Activated CD4-positive, alpha-beta T cell treated with anti-CD3 and anti-CD28 coated beads for 24 hours (primary cell): ENCODE measurements around the gene WDR49.

Source experiments
- DNase-seq, 2 donors: peaks; one replicate each; pipeline ENCODE4 v3.0.0-alpha.2; 2020; ENCODE audit warnings: low read depth in 2 of 2

WDR49 gene

GRCh38 chr3:167487556-167487955, 166.2 kb downstream of the WDR49 start:
- no peak for DNase-seq

- DNase-seq, result no peak
Observed at GRCh38 chr3:167484551-167484950, 169.2 kb downstream of the WDR49 start.

GRCh38 chr3:167483708-167484475, 169.8 kb downstream of the WDR49 start:
- DNase-seq, result no peak

DNA sequence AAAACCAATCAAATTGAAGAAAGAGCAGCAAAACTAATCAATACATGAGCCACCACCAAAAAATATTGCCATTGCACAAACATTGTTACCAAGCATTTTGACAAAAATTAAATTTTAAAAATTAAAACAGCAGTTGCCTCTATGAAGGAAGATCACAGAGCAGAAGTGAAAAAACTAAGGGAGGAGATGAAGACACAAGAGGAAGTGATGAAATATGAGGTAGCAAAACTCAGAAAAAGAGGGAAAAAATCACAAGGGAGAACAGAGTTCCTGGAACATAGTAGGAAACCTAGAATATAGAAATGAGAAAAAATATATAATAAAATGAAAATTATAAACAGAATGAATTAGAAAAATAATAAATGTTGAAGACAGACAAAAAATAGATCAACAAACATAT, 172.6 kb downstream of the WDR49 start:
- no peak for DNase-seq

- no peak for DNase-seq
Observed at GRCh38 chr3:167480748-167481147, 173.0 kb downstream of the WDR49 start.

- no peak for DNase-seq
Observed at GRCh38 chr3:167473863-167474262, 179.9 kb downstream of the WDR49 start, which contains the start of gene SERPINI2. Gene SERPINI2 (minus strand): TSS chr3:167474042. CDS start chr3:167471834, 2,208 bp downstream.

GRCh38 chr3:167469381-167469780, 184.4 kb downstream of the WDR49 start:
- no peak for DNase-seq

DNA sequence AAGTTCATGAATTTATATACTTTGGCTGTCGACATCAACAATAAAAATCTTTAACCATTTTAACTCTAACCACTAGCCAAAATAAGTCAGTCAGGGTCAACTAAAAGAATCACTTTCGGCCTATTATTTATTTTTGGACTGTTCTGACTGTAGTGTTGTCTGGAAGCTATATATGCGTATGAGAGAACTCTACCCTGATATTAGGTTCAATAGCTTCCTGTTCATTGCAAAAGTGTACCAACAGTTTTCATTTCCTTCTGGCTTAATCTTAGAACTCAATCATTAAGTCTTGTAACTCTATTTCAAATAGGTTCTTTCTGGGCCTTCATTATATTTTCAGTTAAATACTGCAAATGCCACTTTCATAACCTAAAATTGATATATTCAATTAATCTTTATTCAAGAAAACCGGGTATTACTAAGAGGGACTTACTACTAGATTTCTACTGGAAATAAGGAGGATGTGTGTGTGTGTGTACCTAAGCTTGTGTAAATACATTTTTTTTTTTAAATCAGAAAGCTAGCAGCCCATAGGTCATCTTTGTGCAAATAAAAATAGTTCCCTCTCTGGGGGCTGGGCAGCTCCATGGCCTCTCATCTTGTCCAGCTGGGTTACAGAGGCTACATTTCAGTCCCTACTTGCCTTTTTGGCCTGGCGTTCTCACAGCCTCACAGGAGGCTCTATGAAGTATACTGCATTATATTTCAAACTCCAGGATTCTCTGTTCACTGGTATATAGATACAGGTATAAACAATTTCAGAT, 185.7 kb downstream of the WDR49 start:
- DNase-seq, result no peak

DNA sequence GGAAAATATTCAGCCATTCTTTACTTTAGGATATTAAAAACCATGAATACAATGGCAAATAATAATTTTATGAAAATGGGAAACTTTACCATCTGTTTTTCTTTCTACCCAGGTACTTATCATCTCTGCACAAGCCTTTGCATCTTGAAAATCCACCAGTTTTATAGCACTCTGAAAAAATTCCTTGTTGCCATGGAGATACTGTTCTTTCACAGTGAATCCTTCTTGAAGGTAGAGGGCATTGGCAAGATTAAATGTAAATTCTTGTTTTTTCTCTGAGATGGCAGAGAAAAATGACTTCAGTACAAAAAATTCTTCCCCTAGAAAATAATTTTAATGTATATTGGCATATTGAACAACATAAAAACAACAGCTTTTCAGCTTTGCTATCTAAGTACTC, 186.8 kb downstream of the WDR49 start:
- no peak for DNase-seq

- DNase-seq, result no peak
Observed at GRCh38 chr3:167456157-167456799, 197.5 kb downstream of the WDR49 start.

GRCh38 chr3:167453815-167454214, 199.9 kb downstream of the WDR49 start:
- DNase-seq, result no peak

DNA sequence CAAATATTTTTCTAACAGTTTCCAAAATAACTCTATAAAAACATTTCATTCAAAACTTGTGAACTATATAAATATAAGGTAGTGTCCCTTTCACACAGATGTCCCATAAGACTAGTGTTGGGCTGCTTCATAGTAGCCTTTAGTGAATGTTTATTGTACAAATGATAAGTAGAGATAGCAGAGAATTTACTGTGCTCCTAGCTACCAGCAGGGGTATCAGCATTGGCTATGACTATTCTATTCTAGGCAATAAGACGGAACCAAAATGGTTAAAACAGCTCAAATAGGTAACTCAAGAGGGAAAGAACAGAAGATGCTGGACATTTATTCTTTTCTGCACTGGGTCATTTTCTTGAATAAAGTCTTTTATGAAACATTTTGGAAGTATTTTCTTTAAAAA, 202.5 kb downstream of the WDR49 start:
- no peak for DNase-seq

DNA sequence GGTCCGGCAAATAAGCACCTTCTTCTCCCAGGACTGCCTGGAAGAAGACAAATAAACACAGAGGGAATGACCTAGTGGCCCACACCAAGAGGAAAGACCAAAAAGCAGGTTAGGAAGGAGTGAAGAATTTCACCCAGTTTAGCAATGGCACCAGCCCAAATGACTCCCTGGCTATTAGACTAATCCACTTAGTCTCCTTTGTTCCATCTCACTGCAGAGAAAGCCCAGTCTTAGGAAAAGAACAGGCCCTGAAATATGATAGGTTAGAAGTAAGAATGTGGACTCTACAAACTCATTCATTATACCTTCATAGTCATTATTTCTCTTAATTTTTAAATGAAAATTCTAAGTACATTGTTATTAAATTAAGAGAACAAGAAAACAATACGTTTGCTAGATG, 203.1 kb downstream of the WDR49 start:
- DNase-seq, result no peak

- no peak for DNase-seq
Observed at GRCh38 chr3:167450195-167450594, 203.5 kb downstream of the WDR49 start.

GRCh38 chr3:167445491-167445890, 208.3 kb downstream of the WDR49 start:
- no peak for DNase-seq

DNA sequence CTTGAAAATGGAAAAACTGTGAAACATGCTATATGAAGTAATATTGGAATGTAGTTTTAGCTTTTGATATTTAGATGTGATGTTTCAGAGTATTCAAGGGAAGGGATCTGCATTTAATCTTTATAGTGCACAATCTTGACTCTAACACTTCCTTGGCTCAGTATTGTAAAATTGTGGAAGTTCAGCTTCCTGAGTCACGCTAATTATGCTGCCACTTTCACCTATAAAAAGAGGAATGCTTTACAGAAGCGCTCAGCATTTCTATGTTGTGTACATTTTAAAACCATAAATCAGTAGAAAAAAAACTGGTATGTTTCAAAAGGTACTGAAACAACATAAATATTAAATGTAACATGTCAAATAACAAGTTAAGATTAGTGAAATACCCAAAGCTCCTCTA, 212.5 kb downstream of the WDR49 start:
- DNase-seq, result no peak

DNA sequence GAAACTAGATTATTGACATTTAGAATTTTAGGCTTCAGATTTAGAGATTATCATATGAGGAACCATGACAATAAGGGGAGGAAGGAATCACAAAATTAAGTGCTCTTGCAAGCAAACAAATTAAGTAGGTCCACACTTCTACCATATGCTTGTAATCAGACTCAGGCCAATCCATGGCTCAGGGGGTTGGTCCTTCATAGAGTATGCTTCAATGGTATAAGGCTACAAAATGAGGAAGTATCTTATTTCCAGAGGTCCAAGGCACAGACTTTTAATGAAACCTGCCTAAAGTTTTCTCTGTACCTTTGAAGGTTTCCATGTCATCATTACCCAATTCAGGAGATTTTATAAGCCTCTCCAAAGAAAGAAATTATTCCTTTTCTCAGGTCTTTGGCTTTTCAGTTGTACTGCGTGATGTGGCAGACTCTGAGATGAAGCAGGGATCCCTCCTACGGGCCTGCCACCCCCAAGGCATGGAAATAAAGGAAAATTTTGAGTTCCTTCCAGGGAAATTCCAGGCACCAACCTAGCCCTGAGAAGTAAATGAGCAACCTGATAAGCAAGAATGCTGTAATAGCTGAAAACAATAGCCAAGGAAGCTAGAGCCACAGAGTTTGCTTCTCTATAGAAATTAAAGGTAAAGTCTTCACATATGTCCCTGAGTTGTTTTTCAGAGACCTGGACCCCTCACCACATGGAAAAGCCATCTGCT, 216.2 kb downstream of the WDR49 start:
- no peak for DNase-seq
